AG20443 (cell line): ENCODE results near the gene CTBP1.

Experiments
- DNase-seq: peaks from one replicate; pipeline ENCODE4 v3.0.0; 2012; ENCODE audit warnings: low spot score, mixed read lengths

Gene CTBP1

GRCh38 chr4:1210971-1211370 is 38.0 kb downstream of the CTBP1 start:
- DNase-seq = no peak

- no peak for DNase-seq
Measured at GRCh38 chr4:1210241-1210841, 38.6 kb downstream of the CTBP1 start.

GRCh38 chr4:1209821-1210220 is 39.1 kb downstream of the CTBP1 start:
- DNase-seq = peak; percentile 91

- no peak for DNase-seq
Measured at GRCh38 chr4:1208970-1209704, 39.8 kb downstream of the CTBP1 start.

GRCh38 chr4:1208266-1208961 is 40.5 kb downstream of the CTBP1 start:
- DNase-seq = no peak

- DNase-seq = peak; percentile 90
Measured at GRCh38 chr4:1207603-1208265, 41.2 kb downstream of the CTBP1 start.

- DNase-seq = no peak
Measured at GRCh38 chr4:1207157-1207470, 41.8 kb downstream of the CTBP1 start.

GRCh38 chr4:1206299-1207156 is 42.4 kb downstream of the CTBP1 start:
- DNase-seq = no peak

- no peak for DNase-seq
Measured at GRCh38 chr4:1205586-1206298, 43.2 kb downstream of the CTBP1 start.

- DNase-seq = no peak
Measured at GRCh38 chr4:1204828-1205585, 43.9 kb downstream of the CTBP1 start.

GRCh38 chr4:1204286-1204827 is 44.6 kb downstream of the CTBP1 start:
- DNase-seq = no peak

- DNase-seq = no peak
Measured at GRCh38 chr4:1203026-1203616, 45.8 kb downstream of the CTBP1 start.

- no peak for DNase-seq
Measured at GRCh38 chr4:1202526-1203011, 46.4 kb downstream of the CTBP1 start.

GRCh38 chr4:1201851-1202525 is 46.9 kb downstream of the CTBP1 start:
- no peak for DNase-seq

- DNase-seq = peak; percentile 95
Measured at GRCh38 chr4:1200425-1201035, 48.4 kb downstream of the CTBP1 start.

GRCh38 chr4:1199556-1200331 is 49.2 kb downstream of the CTBP1 start:
- no peak for DNase-seq

- DNase-seq = peak; percentile 9
Measured at GRCh38 chr4:1198098-1198844, 50.7 kb downstream of the CTBP1 start.
